GM11168 (cell line): ENCODE results near the gene FOXK1.

ENCODE experiments used
- in situ Hi-C: fragments of 300-500 bp; cut with MboI; formaldehyde crosslinking; loops from one replicate; pipeline ENCODE4 v1.12.0; 2022; ENCODE audit warnings: low sequenced_read_pairs; ENCODE audit not compliant: unreplicated experiment

Gene FOXK1

GRCh38 chr7:4807598-4808016 lies 125.5 kb downstream of the FOXK1 start:
- in situ Hi-C loops = no loop called here

- in situ Hi-C loops = no loop called here
These were observed 125.9 kb downstream of the FOXK1 start for GRCh38 chr7:4808026-4808425.

- in situ Hi-C loops = no loop called here
These were observed 126.5 kb downstream of the FOXK1 start for GRCh38 chr7:4808565-4808964.

GRCh38 chr7:4809091-4809591 lies 127.0 kb downstream of the FOXK1 start:
- in situ Hi-C loops = no loop called here

GRCh38 chr7:4809666-4810065 lies 127.6 kb downstream of the FOXK1 start:
- in situ Hi-C loops = no loop called here

- in situ Hi-C loops = no loop called here
These were observed 132.3 kb downstream of the FOXK1 start for GRCh38 chr7:4814433-4814832.

GRCh38 chr7:4815121-4815520 lies 133.0 kb downstream of the FOXK1 start:
- in situ Hi-C loops = no loop called here

GRCh38 chr7:4815609-4816418 lies 133.7 kb downstream of the FOXK1 start:
- in situ Hi-C loops = no loop called here

GRCh38 chr7:4816419-4817080 lies 134.5 kb downstream of the FOXK1 start:
- in situ Hi-C loops = no loop called here

GRCh38 chr7:4817178-4817901 lies 135.2 kb downstream of the FOXK1 start:
- in situ Hi-C loops = no loop called here

GRCh38 chr7:4818000-4818794 lies 136.1 kb downstream of the FOXK1 start:
- in situ Hi-C loops = no loop called here

- in situ Hi-C loops = no loop called here
These were observed 137.7 kb downstream of the FOXK1 start for GRCh38 chr7:4819560-4820404.

GRCh38 chr7:4820405-4820966 lies 138.4 kb downstream of the FOXK1 start:
- in situ Hi-C loops = no loop called here
